ENCODE results near the gene ANKRD62.
"Not testable (repeated sequence)": the region's sequence is repeated elsewhere in the genome, so short reads cannot be mapped to it uniquely, and the experiment has no call there.

ANKRD62 gene

GRCh38 chr18:12066910-12067511, 26.6 kb upstream of the ANKRD62 start:
- DNase-seq: no peak

GRCh38 chr18:12067671-12068070, 26.0 kb upstream of the ANKRD62 start:
- no peak for DNase-seq

- DNase-seq: not testable (repeated sequence)
Measured at GRCh38 chr18:12068316-12068949, 25.2 kb upstream of the ANKRD62 start.

- DNase-seq: no peak
Measured at GRCh38 chr18:12068950-12069320, 24.7 kb upstream of the ANKRD62 start.

- not testable (repeated sequence) for DNase-seq
Measured at GRCh38 chr18:12071066-12071465, 22.6 kb upstream of the ANKRD62 start.

GRCh38 chr18:12072996-12073395, 20.6 kb upstream of the ANKRD62 start:
- no peak for DNase-seq

- DNase-seq: no peak
Measured at GRCh38 chr18:12074736-12075135, 18.9 kb upstream of the ANKRD62 start.

- no peak for DNase-seq
Measured at GRCh38 chr18:12076424-12077140, 17.1 kb upstream of the ANKRD62 start.

- not testable (repeated sequence) for DNase-seq
Measured at GRCh38 chr18:12077994-12078393, 15.6 kb upstream of the ANKRD62 start.

- DNase-seq: no peak
Measured at GRCh38 chr18:12079491-12080237, 14.0 kb upstream of the ANKRD62 start.

GRCh38 chr18:12085136-12085535, 8.5 kb upstream of the ANKRD62 start:
- DNase-seq: no peak

GRCh38 chr18:12085786-12086185, 7.9 kb upstream of the ANKRD62 start:
- no peak for DNase-seq

GRCh38 chr18:12086249-12086648, 7.4 kb upstream of the ANKRD62 start:
- no peak for DNase-seq

- DNase-seq: no peak
Measured at GRCh38 chr18:12086677-12087470, 6.8 kb upstream of the ANKRD62 start.

GRCh38 chr18:12087471-12088025, 6.1 kb upstream of the ANKRD62 start:
- DNase-seq: no peak

GRCh38 chr18:12088096-12088495, 5.5 kb upstream of the ANKRD62 start:
- no peak for DNase-seq

GRCh38 chr18:12088731-12089375, 4.8 kb upstream of the ANKRD62 start:
- DNase-seq: no peak

GRCh38 chr18:12091538-12092141, 2.0 kb upstream of the ANKRD62 start:
- no peak for DNase-seq

GRCh38 chr18:12092398-12093229, 1.0 kb upstream of the ANKRD62 start:
- no peak for DNase-seq

GRCh38 chr18:12098374-12098773, 4.7 kb downstream of the ANKRD62 start:
- no peak for DNase-seq

All from stimulated activated CD4-positive, alpha-beta T cell treated with anti-CD3 and anti-CD28 coated beads, Interleukin-4, amount 100 ng/mL, for 24 hours (primary cell).